ENCODE data around the gene UBR4.

- TF ChIP-seq FOXA1 (IDR thresholded peaks at IDR 0.05) (no peak), FOXM1 (IDR thresholded peaks at IDR 0.05; ENCODE audit: borderline replicate concordance) (no peak), ZNF384 (IDR thresholded peaks at IDR 0.05) (no peak), SP1 (IDR thresholded peaks at IDR 0.05) (no peak), CTBP1 (IDR thresholded peaks at IDR 0.05; ENCODE audit: borderline replicate concordance) (no peak), FOXK2 (IDR thresholded peaks at IDR 0.05) (no peak), HDGF (IDR thresholded peaks at IDR 0.05; ENCODE audit: borderline replicate concordance) (no peak)
- TF ChIP-seq, protein P1, sequence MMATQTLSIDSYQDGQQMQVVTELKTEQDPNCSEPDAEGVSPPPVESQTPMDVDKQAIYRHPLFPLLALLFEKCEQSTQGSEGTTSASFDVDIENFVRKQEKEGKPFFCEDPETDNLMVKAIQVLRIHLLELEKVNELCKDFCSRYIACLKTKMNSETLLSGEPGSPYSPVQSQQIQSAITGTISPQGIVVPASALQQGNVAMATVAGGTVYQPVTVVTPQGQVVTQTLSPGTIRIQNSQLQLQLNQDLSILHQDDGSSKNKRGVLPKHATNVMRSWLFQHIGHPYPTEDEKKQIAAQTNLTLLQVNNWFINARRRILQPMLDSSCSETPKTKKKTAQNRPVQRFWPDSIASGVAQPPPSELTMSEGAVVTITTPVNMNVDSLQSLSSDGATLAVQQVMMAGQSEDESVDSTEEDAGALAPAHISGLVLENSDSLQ (IDR thresholded peaks at IDR 0.05) = no peak
These were observed 24.1 kb downstream of the UBR4 start for GRCh38 chr1:19186001-19186400.
